HUES6 (cell line): ENCODE measurements around the gene TM9SF1.
A peak's percentile ranks its signal among the peaks of the same experiment; 100 is the strongest.
"Not testable (repeated sequence)": the region's sequence is repeated elsewhere in the genome, so short reads cannot be mapped to it uniquely, and the experiment has no call there.

Experiments
- H3K27ac ChIP-seq: 2 replicates; pipeline ENCODE4 v1.7.0; 2013; ENCODE audit warnings: low read depth, mild to moderate bottlenecking, low read length, inconsistent platforms
- H3K27me3 ChIP-seq: 2 replicates; pipeline ENCODE4 v1.6.1; 2013; ENCODE audit warnings: low read length; ENCODE audit not compliant: control insufficient read depth, insufficient read depth
- H3K36me3 ChIP-seq: 2 replicates; pipeline ENCODE4 v1.6.1; 2013; ENCODE audit warnings: low read length; ENCODE audit not compliant: control insufficient read depth, insufficient read depth
- H3K4me1 ChIP-seq: 2 replicates; pipeline ENCODE4 v1.6.1; 2013; ENCODE audit warnings: low read length; ENCODE audit not compliant: control insufficient read depth, insufficient read depth
- H3K4me3 ChIP-seq: 2 replicates; pipeline ENCODE4 v1.5.1; 2013; ENCODE audit warnings: low read depth, low read length
- H3K9ac ChIP-seq: one replicate; pipeline ENCODE4 v1.6.1; 2013; ENCODE audit warnings: mild to moderate bottlenecking, low read length
- H3K9me3 ChIP-seq: 2 replicates; pipeline ENCODE4 v1.6.1; 2013; ENCODE audit warnings: low read depth, low read length; ENCODE audit not compliant: control insufficient read depth, insufficient read depth

Gene TM9SF1

GRCh38 chr14:24206260-24207103, 11.2 kb upstream of the TM9SF1 start:
- H3K27ac ChIP-seq, result no peak overlapping the region
- no peaks in the 10 kb centered on the region for H3K27me3 ChIP-seq
- H3K4me3 ChIP-seq, result no peak overlapping the region
- H3K4me1 ChIP-seq, result peaks cover 5% of the 10 kb centered on the region
- H3K9me3 ChIP-seq, result peaks cover 9% of the 10 kb centered on the region
- peaks cover 78% of the 10 kb centered on the region for H3K36me3 ChIP-seq
- H3K9ac ChIP-seq, result no peak overlapping the region

GRCh38 chr14:24204163-24205146, 9.2 kb upstream of the TM9SF1 start:
- Histone ChIP-seq H3K4me1 (peaks cover 5% of the 10 kb centered on the region), H3K27me3 (no peaks in the 10 kb centered on the region), H3K27ac (no peak overlapping the region), H3K4me3 (no peak overlapping the region), H3K9ac (no peak overlapping the region), H3K9me3 (peaks cover 14% of the 10 kb centered on the region), H3K36me3 (peaks cover 75% of the 10 kb centered on the region)

- H3K9me3 ChIP-seq, result peaks cover 14% of the 10 kb centered on the region
- peak overlapping the region; percentile 33 for H3K4me3 ChIP-seq
- not testable (repeated sequence) for H3K27me3 ChIP-seq, H3K4me1 ChIP-seq
- H3K36me3 ChIP-seq, result peaks cover 73% of the 10 kb centered on the region
- peak overlapping the region; percentile 57 for H3K9ac ChIP-seq
- H3K27ac ChIP-seq, result peak overlapping the region; percentile 86
These were observed 8.1 kb upstream of the TM9SF1 start for GRCh38 chr14:24203249-24203886.

- peak overlapping the region; percentile 33; the same call in 1 of the 2 replicates for H3K4me3 ChIP-seq
These were observed 7.3 kb upstream of the TM9SF1 start for GRCh38 chr14:24202538-24202937.

GRCh38 chr14:24198814-24199524, 3.7 kb upstream of the TM9SF1 start:
- Histone ChIP-seq H3K9ac (no peak overlapping the region), H3K27ac (no peak overlapping the region), H3K4me3 (no peak overlapping the region), H3K27me3 (no peaks in the 10 kb centered on the region), H3K9me3 (peaks cover 14% of the 10 kb centered on the region), H3K36me3 (peaks cover 38% of the 10 kb centered on the region), H3K4me1 (peaks cover 11% of the 10 kb centered on the region)

More at GRCh38 chr14:24202538-24202937, 7.3 kb upstream of the TM9SF1 start:
- Histone ChIP-seq H3K36me3 (peaks cover 65% of the 10 kb centered on the region), H3K9ac (peak overlapping the region; percentile 57), H3K27ac (peak overlapping the region; percentile 86; the same call in 1 of the 2 replicates), H3K9me3 (peaks cover 14% of the 10 kb centered on the region)
- not testable (repeated sequence) for H3K27me3 ChIP-seq, H3K4me1 ChIP-seq

- Histone ChIP-seq H3K27ac (no peak overlapping the region), H3K36me3 (peaks cover 45% of the 10 kb centered on the region)
These were observed 1.8 kb upstream of the TM9SF1 start for GRCh38 chr14:24197056-24197450.

GRCh38 chr14:24196071-24197055, 1.1 kb upstream of the TM9SF1 start:
- peak overlapping the region; percentile 89 for H3K4me3 ChIP-seq
- H3K36me3 ChIP-seq, result peaks cover 43% of the 10 kb centered on the region
- H3K27ac ChIP-seq, result peak overlapping the region; percentile 100
- peaks cover 6% of the 10 kb centered on the region; the same call in 1 of the 2 replicates for H3K4me1 ChIP-seq
- no peaks in the 10 kb centered on the region for H3K27me3 ChIP-seq
- peaks cover 5% of the 10 kb centered on the region for H3K9me3 ChIP-seq
- H3K9ac ChIP-seq, result peak overlapping the region; percentile 98

More at GRCh38 chr14:24197056-24197450, 1.8 kb upstream of the TM9SF1 start:
- H3K4me1 ChIP-seq, result peaks cover 6% of the 10 kb centered on the region; the same call in 1 of the 2 replicates
- H3K4me3 ChIP-seq, result peak overlapping the region; percentile 89; the same call in 1 of the 2 replicates
- H3K9me3 ChIP-seq, result peaks cover 9% of the 10 kb centered on the region
- no peaks in the 10 kb centered on the region for H3K27me3 ChIP-seq
- no peak overlapping the region for H3K9ac ChIP-seq

- peak overlapping the region; percentile 89 for H3K4me3 ChIP-seq
These were observed 412 bp downstream of the TM9SF1 start for GRCh38 chr14:24194873-24195185.

GRCh38 chr14:24194186-24194872, 912 bp downstream of the TM9SF1 start:
- peaks cover 38% of the 10 kb centered on the region for H3K36me3 ChIP-seq
- H3K27me3 ChIP-seq, result no peaks in the 10 kb centered on the region
- H3K27ac ChIP-seq, result no peak overlapping the region
- peak overlapping the region; percentile 89 for H3K4me3 ChIP-seq
- peak overlapping the region; percentile 98 for H3K9ac ChIP-seq
- H3K9me3 ChIP-seq, result no peaks in the 10 kb centered on the region; the same call in 1 of the 2 replicates
- H3K4me1 ChIP-seq, result peaks cover 6% of the 10 kb centered on the region; the same call in 1 of the 2 replicates

More at GRCh38 chr14:24194873-24195185, 412 bp downstream of the TM9SF1 start:
- Histone ChIP-seq H3K9ac (peak overlapping the region; percentile 98), H3K9me3 (peaks cover 2% of the 10 kb centered on the region; the same call in 1 of the 2 replicates), H3K27me3 (no peaks in the 10 kb centered on the region), H3K4me1 (peaks cover 6% of the 10 kb centered on the region; the same call in 1 of the 2 replicates), H3K27ac (peak overlapping the region; percentile 100), H3K36me3 (peaks cover 40% of the 10 kb centered on the region)
